Lower leg skin (tissue), 4 donors: Measurements from ENCODE around the gene ILDR2. TPM values are rescaled to one million over a fixed set of nuclear protein-coding genes. Genes with fewer than 3 reads are reported as not detected.

ENCODE experiments used
- DNase-seq, 2 donors: peaks; one replicate each; pipeline ENCODE4 v3.0.0-alpha.2; 2019; ENCODE audit warnings: low spot score in 2 of 2
- H3K4me3 ChIP-seq: fragments of 200-600 bp; sonication (generic); 2 replicates; pipeline ENCODE4 v1.5.1; 2017; ENCODE audit warnings: mild to moderate bottlenecking, low read depth; ENCODE audit not compliant: poor library complexity, severe bottlenecking
- CTCF ChIP-seq, 3 donors: fragments of 450-650 bp; IDR thresholded peaks; one replicate each; pipeline ENCODE4 v1.5.1; 2016; ENCODE audit warnings: antibody characterized with exemption in 3 of 3, mild to moderate bottlenecking in 3 of 3, moderate library complexity in 2 of 3
- POLR2A ChIP-seq, 2 donors: fragments of 450-650 bp; IDR thresholded peaks; one replicate each; pipeline ENCODE4 v1.6.1; 2016 to 2017; ENCODE audit warnings: antibody characterized with exemption in 2 of 2, mild to moderate bottlenecking in 1 of 2, moderate library complexity in 1 of 2
- WGBS, 2 donors: methylation state at CpG; one replicate each; pipeline ENCODE4 v1.1.5; 2018; 5-methylcytosine and 5-hydroxymethylcytosine counted together
- intact Hi-C: fragments of 100-400 bp; cut with DNase I; formaldehyde crosslinking; loops from one replicate; pipeline ENCODE4 v1.15.0; 2023; ENCODE audit warnings: low total_unique reads
- total RNA-seq, 4 donors: library from RNA; depleted of rRNA; stranded (reverse); fragments of >200 nt; gene quantifications; one replicate each; pipeline ENCODE4 v1.1.0, GENCODE V29; 2016

Gene ILDR2
- total RNA-seq, 4 donors from 2014 or later, result 0.29 to 0.46 (median 0.42) TPM; not detected in 1

GRCh38 chr1:166918088-166918955, 57.0 kb downstream of the ILDR2 start:
- TF ChIP-seq CTCF (IDR thresholded peaks at IDR 0.05) (no peak), POLR2A (IDR thresholded peaks at IDR 0.05) (no peak)
- DNase-seq, result no peak
- 87% methylated on average over 6 of the region's 6 CpGs for WGBS, 2 donors
- H3K4me3 ChIP-seq, result no peak overlapping the region
- intact Hi-C loops, result loop anchor here (10.0 kb wide), 1 partner anchor 136 kb away; no protein-coding TSS in a partner anchor

DNA sequence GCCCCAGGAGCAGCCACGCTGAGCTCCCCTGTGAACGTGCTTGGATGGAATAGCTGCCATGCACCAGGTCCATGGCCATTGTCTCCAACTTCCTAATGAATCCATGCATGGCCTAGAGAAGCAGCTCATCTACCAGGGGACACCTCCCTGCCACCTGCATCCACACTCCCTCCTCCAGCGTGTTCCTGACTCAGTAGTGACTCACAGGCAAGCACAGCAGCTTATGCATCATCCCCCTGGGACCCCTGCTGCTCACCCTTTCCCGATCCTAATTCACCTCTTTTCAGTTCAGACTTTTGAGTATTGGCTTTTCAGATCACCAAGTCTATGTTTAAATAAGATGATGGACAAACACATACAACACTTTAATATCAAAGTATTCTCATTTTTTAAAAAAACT, 59.4 kb downstream of the ILDR2 start:
- intact Hi-C loops, result loop anchor here (10.0 kb wide), 1 partner anchor 139 kb away; no protein-coding TSS in a partner anchor
- H3K4me3 ChIP-seq, result no peak overlapping the region
- WGBS, 2 donors, result 74 to 85% methylated on average over 4 of the region's 4 CpGs
- no peak for DNase-seq
- TF ChIP-seq POLR2A (IDR thresholded peaks at IDR 0.05), result no peak
- TF ChIP-seq CTCF (IDR thresholded peaks at IDR 0.05), result no peak

- no peak for DNase-seq
- no peak overlapping the region for H3K4me3 ChIP-seq
- intact Hi-C loops, result loop anchor here (10.0 kb wide), 1 partner anchor 140 kb away; no protein-coding TSS in a partner anchor
- WGBS, 2 donors, result 84 to 90% methylated on average over 1 of the region's 1 CpG
- no peak for TF ChIP-seq POLR2A (IDR thresholded peaks at IDR 0.05)
- TF ChIP-seq CTCF (IDR thresholded peaks at IDR 0.05), result no peak
These were observed 60.3 kb downstream of the ILDR2 start for GRCh38 chr1:166915042-166915441.

- TF ChIP-seq POLR2A (IDR thresholded peaks at IDR 0.05) (no peak), CTCF (IDR thresholded peaks at IDR 0.05) (no peak)
- 68 to 78% methylated on average over 3 of the region's 3 CpGs for WGBS, 2 donors
- intact Hi-C loops, result loop anchor here (10.0 kb wide), 1 partner anchor 141 kb away; no protein-coding TSS in a partner anchor
- no peak for DNase-seq
- H3K4me3 ChIP-seq, result no peak overlapping the region
These were observed 61.2 kb downstream of the ILDR2 start for GRCh38 chr1:166914111-166914510.

DNA sequence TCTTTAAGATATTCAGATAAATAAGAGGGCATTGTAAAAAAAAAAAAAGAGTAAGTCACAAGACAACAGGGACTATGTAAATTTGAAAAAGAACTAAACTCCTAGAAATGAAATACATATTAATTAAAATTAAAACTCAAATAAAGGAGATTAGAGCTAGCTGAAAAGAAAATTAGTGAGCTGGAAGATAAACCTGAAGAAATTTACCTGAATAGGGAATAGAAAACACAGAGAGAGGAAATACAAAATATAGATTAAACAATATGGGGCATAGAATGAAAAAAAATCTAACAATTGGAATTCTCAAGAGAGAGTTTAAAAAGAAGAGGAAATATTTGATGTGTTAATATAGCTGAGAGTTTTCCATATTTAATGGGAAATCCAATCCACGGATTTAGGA, 63.7 kb downstream of the ILDR2 start:
- no peak for TF ChIP-seq POLR2A (IDR thresholded peaks at IDR 0.05)
- no peak for TF ChIP-seq CTCF (IDR thresholded peaks at IDR 0.05)

More for the DNA sequence above, 63.7 kb downstream of the ILDR2 start:
- intact Hi-C loops, result loop anchor here (10.0 kb wide), 1 partner anchor 143 kb away; no protein-coding TSS in a partner anchor
- no peak for DNase-seq
- H3K4me3 ChIP-seq, result no peak overlapping the region
- 92 to 97% methylated on average over 1 of the region's 1 CpG for WGBS, 2 donors
